ENCODE measurements around the gene CREBBP. TPM values are rescaled to one million over a fixed set of nuclear protein-coding genes. Genes with fewer than 3 reads are reported as not detected.

CREBBP gene
- polyA plus RNA-seq, 1 of the 3 experiments (the other 2 are of a cell fraction): 5.7 TPM

DNA sequence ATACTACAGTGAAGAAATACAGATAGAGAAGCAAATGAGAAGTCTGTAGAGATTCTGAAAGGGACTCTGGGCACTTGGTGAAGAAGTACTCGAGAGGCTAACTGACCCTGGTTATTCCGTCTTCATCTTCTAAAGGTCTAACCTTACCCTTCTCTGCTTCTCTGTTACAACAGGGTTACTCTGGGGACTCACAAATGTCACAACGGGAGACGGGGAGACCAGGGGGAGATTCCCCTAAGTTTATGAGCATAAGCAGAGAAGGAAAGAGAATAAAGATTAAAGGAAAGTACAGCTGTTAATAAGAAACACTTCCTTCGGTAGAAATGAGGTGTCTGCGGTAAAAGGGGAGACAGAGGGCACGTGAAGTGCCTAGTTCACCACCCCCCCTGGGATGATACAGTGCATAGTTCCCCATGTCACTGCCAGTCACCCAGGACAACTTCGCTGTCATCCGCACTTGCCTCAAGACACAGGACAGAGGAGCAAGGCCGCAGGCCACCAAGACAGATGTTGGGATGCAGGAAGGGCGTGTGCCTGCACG lies 88.0 kb downstream of the CREBBP start:
- POLR2A ChIA-PET: no interaction called here
- Histone ChIP-seq H3K9me3 (no peaks in the 10 kb centered on the region), H3K27me3 (ENCODE audit: insufficient read depth) (no peaks in the 10 kb centered on the region), H2AFZ (ENCODE audit: low read depth) (no peak overlapping the region), H3K9ac (no peak overlapping the region), H3K4me1 (ENCODE audit: control insufficient read depth in 1 of 2, insufficient read depth in 2 of 2, low read depth in 1 of 2, low read length in 1 of 2) (peaks cover 0 to 2% of the 10 kb centered on the region in 2 experiments; a peak in 3 of 4 replicates), H3K4me2 (no peak overlapping the region), H3K36me3 (replicated peaks in 1 of 2; ENCODE audit: control insufficient read depth in 1 of 2, insufficient read depth in 2 of 2, low read length in 1 of 2) (peaks cover 20 to 42% of the 10 kb centered on the region in 2 experiments), H3K4me3 (ENCODE audit: low read depth in 2 of 2, low read length in 1 of 2) (no peak overlapping the region), H4K20me1 (ENCODE audit: insufficient read depth) (peaks cover 74% of the 10 kb centered on the region), H3F3A (replicated peaks; ENCODE audit: insufficient read depth) (no peaks in the 10 kb centered on the region), H3K27ac (ENCODE audit: low read depth in 2 of 2, low read length in 1 of 2) (no peak overlapping the region), H3K9me2 (no peaks in the 10 kb centered on the region), H3K79me2 (ENCODE audit: insufficient read depth) (peaks cover 86% of the 10 kb centered on the region)
- 90% methylated on average over 10 of the region's 12 CpGs for WGBS (ENCODE audit: low lambda C conversion rate)
- CTCF ChIA-PET: no interaction called here
- TF ChIP-seq, protein P1, sequence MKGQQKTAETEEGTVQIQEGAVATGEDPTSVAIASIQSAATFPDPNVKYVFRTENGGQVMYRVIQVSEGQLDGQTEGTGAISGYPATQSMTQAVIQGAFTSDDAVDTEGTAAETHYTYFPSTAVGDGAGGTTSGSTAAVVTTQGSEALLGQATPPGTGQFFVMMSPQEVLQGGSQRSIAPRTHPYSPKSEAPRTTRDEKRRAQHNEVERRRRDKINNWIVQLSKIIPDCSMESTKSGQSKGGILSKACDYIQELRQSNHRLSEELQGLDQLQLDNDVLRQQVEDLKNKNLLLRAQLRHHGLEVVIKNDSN (IDR thresholded peaks at IDR 0.05; ENCODE audit: borderline replicate concordance, low read depth): no peak
- TF ChIP-seq EP300 (IDR thresholded peaks at IDR 0.05; ENCODE audit: borderline replicate concordance in 1 of 2, low read depth in 1 of 2, low read length in 1 of 2) (no peak), FOSL2 (IDR thresholded peaks at IDR 0.05; ENCODE audit: borderline replicate concordance, low read depth) (no peak), CHD2 (IDR thresholded peaks at IDR 0.05; ENCODE audit: low read length, partially characterized antibody) (no peak), RCOR1 (IDR thresholded peaks at IDR 0.05; ENCODE audit: low read length) (no peak), GABPA (IDR thresholded peaks at IDR 0.05; ENCODE audit: low read depth) (no peak), GATA2 (CRISPR knock-in tag; IDR thresholded peaks at IDR 0.05) (no peak), TEAD4 (IDR thresholded peaks at IDR 0.05; ENCODE audit: borderline replicate concordance, insufficient read depth) (no peak), SMC3 (IDR thresholded peaks at IDR 0.05; ENCODE audit: low read depth, low read length) (no peak), JUND (IDR thresholded peaks at IDR 0.05) (no peak), MXI1 (IDR thresholded peaks at IDR 0.05; ENCODE audit: low read depth, low read length) (no peak)
- TF ChIP-seq, protein P2, sequence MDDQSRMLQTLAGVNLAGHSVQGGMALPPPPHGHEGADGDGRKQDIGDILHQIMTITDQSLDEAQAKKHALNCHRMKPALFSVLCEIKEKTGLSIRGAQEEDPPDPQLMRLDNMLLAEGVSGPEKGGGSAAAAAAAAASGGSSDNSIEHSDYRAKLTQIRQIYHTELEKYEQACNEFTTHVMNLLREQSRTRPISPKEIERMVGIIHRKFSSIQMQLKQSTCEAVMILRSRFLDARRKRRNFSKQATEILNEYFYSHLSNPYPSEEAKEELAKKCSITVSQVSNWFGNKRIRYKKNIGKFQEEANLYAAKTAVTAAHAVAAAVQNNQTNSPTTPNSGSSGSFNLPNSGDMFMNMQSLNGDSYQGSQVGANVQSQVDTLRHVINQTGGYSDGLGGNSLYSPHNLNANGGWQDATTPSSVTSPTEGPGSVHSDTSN (IDR thresholded peaks at IDR 0.05): no peak
- TF ChIP-seq, protein P3, sequence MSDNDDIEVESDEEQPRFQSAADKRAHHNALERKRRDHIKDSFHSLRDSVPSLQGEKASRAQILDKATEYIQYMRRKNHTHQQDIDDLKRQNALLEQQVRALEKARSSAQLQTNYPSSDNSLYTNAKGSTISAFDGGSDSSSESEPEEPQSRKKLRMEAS (IDR thresholded peaks at IDR 0.05; ENCODE audit: low read depth): no peak
- TF ChIP-seq, protein P4, sequence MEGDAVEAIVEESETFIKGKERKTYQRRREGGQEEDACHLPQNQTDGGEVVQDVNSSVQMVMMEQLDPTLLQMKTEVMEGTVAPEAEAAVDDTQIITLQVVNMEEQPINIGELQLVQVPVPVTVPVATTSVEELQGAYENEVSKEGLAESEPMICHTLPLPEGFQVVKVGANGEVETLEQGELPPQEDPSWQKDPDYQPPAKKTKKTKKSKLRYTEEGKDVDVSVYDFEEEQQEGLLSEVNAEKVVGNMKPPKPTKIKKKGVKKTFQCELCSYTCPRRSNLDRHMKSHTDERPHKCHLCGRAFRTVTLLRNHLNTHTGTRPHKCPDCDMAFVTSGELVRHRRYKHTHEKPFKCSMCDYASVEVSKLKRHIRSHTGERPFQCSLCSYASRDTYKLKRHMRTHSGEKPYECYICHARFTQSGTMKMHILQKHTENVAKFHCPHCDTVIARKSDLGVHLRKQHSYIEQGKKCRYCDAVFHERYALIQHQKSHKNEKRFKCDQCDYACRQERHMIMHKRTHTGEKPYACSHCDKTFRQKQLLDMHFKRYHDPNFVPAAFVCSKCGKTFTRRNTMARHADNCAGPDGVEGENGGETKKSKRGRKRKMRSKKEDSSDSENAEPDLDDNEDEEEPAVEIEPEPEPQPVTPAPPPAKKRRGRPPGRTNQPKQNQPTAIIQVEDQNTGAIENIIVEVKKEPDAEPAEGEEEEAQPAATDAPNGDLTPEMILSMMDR (IDR thresholded peaks at IDR 0.05): no peak
- no peak for DNase-seq

DNA sequence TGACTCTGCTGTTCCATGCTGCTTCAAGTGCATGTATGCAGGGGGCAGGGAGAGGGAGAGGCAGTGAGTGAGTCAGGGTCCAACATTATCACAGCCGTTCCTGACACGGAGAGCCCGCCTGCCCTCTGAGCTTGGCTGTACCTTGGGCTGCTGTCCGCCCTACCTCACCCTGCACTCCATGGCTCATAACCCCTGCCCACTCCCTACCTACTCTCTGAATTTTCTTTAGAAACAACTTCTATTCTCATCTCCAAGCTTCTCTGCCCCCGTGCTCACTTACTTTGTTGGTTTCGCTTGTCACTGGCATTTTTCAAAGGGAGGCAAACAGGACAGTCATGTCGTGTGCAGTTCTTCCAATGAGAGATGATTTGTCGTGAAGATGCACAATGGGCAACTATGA lies 88.8 kb downstream of the CREBBP start:
- 96% methylated on average over 8 of the region's 8 CpGs for WGBS (ENCODE audit: low lambda C conversion rate)
- POLR2A ChIA-PET: no interaction called here
- Histone ChIP-seq H3K79me2 (ENCODE audit: insufficient read depth) (peaks cover 85% of the 10 kb centered on the region), H3K4me2 (no peak overlapping the region), H3K36me3 (replicated peaks in 1 of 2; ENCODE audit: control insufficient read depth in 1 of 2, insufficient read depth in 2 of 2, low read length in 1 of 2) (peaks cover 20 to 44% of the 10 kb centered on the region in 2 experiments), H3K4me3 (ENCODE audit: low read depth in 2 of 2, low read length in 1 of 2) (no peak overlapping the region), H3K27me3 (ENCODE audit: insufficient read depth) (no peaks in the 10 kb centered on the region), H2AFZ (ENCODE audit: low read depth) (no peak overlapping the region), H4K20me1 (ENCODE audit: insufficient read depth) (peaks cover 71% of the 10 kb centered on the region), H3K4me1 (ENCODE audit: control insufficient read depth in 1 of 2, insufficient read depth in 2 of 2, low read depth in 1 of 2, low read length in 1 of 2) (no peaks in the 10 kb centered on the region), H3K9me3 (no peaks in the 10 kb centered on the region), H3K27ac (ENCODE audit: low read depth in 2 of 2, low read length in 1 of 2) (no peak overlapping the region), H3F3A (replicated peaks; ENCODE audit: insufficient read depth) (no peaks in the 10 kb centered on the region), H3K9ac (no peak overlapping the region), H3K9me2 (no peaks in the 10 kb centered on the region)
- CTCF ChIA-PET: no interaction called here
- DNase-seq: no peak
- TF ChIP-seq EP300 (IDR thresholded peaks at IDR 0.05; ENCODE audit: borderline replicate concordance in 1 of 2, low read depth in 1 of 2, low read length in 1 of 2): no peak
- TF ChIP-seq, protein P3 (IDR thresholded peaks at IDR 0.05; ENCODE audit: low read depth): no peak
- TF ChIP-seq EZH2phosphoT487 (IDR thresholded peaks at IDR 0.05; ENCODE audit: borderline replicate concordance, low read depth): no peak
- TF ChIP-seq RFX5 (IDR thresholded peaks at IDR 0.05; ENCODE audit: low read length): no peak
- TF ChIP-seq MEF2A (IDR thresholded peaks at IDR 0.05; ENCODE audit: borderline replicate concordance, low read depth): no peak
- no peak for TF ChIP-seq TCF12 (IDR thresholded peaks at IDR 0.05)
- no peak for TF ChIP-seq NRF1 (IDR thresholded peaks at IDR 0.05; ENCODE audit: low read depth, low read length)
- TF ChIP-seq CHD2 (IDR thresholded peaks at IDR 0.05; ENCODE audit: low read length, partially characterized antibody): no peak
- no peak for TF ChIP-seq SMC3 (IDR thresholded peaks at IDR 0.05; ENCODE audit: low read depth, low read length)
- TF ChIP-seq POLR2AphosphoS5 (IDR thresholded peaks at IDR 0.05; ENCODE audit: low read depth, low read length): no peak
- TF ChIP-seq, protein P5, sequence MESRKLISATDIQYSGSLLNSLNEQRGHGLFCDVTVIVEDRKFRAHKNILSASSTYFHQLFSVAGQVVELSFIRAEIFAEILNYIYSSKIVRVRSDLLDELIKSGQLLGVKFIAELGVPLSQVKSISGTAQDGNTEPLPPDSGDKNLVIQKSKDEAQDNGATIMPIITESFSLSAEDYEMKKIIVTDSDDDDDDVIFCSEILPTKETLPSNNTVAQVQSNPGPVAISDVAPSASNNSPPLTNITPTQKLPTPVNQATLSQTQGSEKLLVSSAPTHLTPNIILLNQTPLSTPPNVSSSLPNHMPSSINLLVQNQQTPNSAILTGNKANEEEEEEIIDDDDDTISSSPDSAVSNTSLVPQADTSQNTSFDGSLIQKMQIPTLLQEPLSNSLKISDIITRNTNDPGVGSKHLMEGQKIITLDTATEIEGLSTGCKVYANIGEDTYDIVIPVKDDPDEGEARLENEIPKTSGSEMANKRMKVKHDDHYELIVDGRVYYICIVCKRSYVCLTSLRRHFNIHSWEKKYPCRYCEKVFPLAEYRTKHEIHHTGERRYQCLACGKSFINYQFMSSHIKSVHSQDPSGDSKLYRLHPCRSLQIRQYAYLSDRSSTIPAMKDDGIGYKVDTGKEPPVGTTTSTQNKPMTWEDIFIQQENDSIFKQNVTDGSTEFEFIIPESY (IDR thresholded peaks at IDR 0.05; ENCODE audit: borderline replicate concordance, low read depth): no peak
